Loucy (cell line): ENCODE measurements around the gene CLEC6A.

Source experiments
- H2AFZ ChIP-seq: fragments of 200-600 bp; sonication (generic); 2 replicates; pipeline ENCODE4 v1.6.0; 2016; ENCODE audit warnings: antibody characterized with exemption, mild to moderate bottlenecking, low read length, moderate library complexity
- H3F3A ChIP-seq: fragments of 200-600 bp; 2 replicates; pipeline ENCODE4 v1.6.0; 2016; ENCODE audit warnings: antibody characterized with exemption, low read depth, mild to moderate bottlenecking
- H3K27me3 ChIP-seq: fragments of 200-600 bp; sonication (generic); 2 replicates; pipeline ENCODE4 v1.6.1; 2014; ENCODE audit warnings: low read length, mild to moderate bottlenecking; ENCODE audit not compliant: insufficient read depth, poor library complexity, severe bottlenecking
- H3K36me3 ChIP-seq: fragments of 200-600 bp; sonication (generic); 2 replicates; pipeline ENCODE4 v1.6.1; 2016; ENCODE audit warnings: low read length; ENCODE audit not compliant: insufficient read depth
- H3K4me1 ChIP-seq: fragments of 200-600 bp; sonication (generic); 2 replicates; pipeline ENCODE4 v1.5.1; 2014; ENCODE audit warnings: low read length, mild to moderate bottlenecking; ENCODE audit not compliant: insufficient read depth, poor library complexity, severe bottlenecking
- H3K4me2 ChIP-seq: fragments of 200-600 bp; sonication (generic); 2 replicates; pipeline ENCODE4 v1.6.0; 2014; ENCODE audit warnings: antibody characterized with exemption, low read length, low read depth, mild to moderate bottlenecking; ENCODE audit not compliant: poor library complexity, severe bottlenecking
- H3K4me3 ChIP-seq: fragments of 200-600 bp; sonication (generic); 2 replicates; pipeline ENCODE4 v1.5.1; 2014; ENCODE audit warnings: low read length, mild to moderate bottlenecking, mixed read lengths; ENCODE audit not compliant: poor library complexity, severe bottlenecking
- H3K79me2 ChIP-seq: fragments of 200-600 bp; sonication (generic); 2 replicates; pipeline ENCODE4 v1.6.1; 2014; ENCODE audit warnings: low read length; ENCODE audit not compliant: insufficient read depth
- H3K9ac ChIP-seq: fragments of 200-600 bp; sonication (generic); 2 replicates; pipeline ENCODE4 v1.6.0; 2014; ENCODE audit warnings: mild to moderate bottlenecking, low read depth, low read length, moderate library complexity; ENCODE audit not compliant: poor library complexity, severe bottlenecking
- H3K9me2 ChIP-seq: fragments of 200-600 bp; sonication (generic); replicated peaks from 2 replicates; pipeline ENCODE4 v1.6.1; 2016; ENCODE audit warnings: low read depth, low read length, mixed read lengths
- H3K9me3 ChIP-seq: fragments of 200-600 bp; sonication (generic); 2 replicates; pipeline ENCODE4 v1.6.1; 2014; ENCODE audit warnings: mild to moderate bottlenecking, antibody characterized with exemption, low read length, low read depth; ENCODE audit not compliant: insufficient read depth
- H4K20me1 ChIP-seq: fragments of 200-600 bp; sonication (generic); 2 replicates; pipeline ENCODE4 v1.6.0; 2014; ENCODE audit warnings: antibody characterized with exemption, low read length, mild to moderate bottlenecking; ENCODE audit not compliant: insufficient read depth, poor library complexity, severe bottlenecking
- EZH2phosphoT487 ChIP-seq: fragments of 200-600 bp; IDR thresholded peaks from 2 replicates; pipeline ENCODE4 v1.6.1; 2018; ENCODE audit warnings: antibody characterized with exemption, mild to moderate bottlenecking, moderate library complexity, borderline replicate concordance
- TF ChIP-seq, protein P1 (sequence below): fragments of 200-600 bp; sonication (generic); conservative IDR thresholded peaks from 2 replicates; pipeline ENCODE4 v1.5.1; 2014; ENCODE audit warnings: mild to moderate bottlenecking, antibody characterized with exemption, low read length

The CLEC6A gene

DNA sequence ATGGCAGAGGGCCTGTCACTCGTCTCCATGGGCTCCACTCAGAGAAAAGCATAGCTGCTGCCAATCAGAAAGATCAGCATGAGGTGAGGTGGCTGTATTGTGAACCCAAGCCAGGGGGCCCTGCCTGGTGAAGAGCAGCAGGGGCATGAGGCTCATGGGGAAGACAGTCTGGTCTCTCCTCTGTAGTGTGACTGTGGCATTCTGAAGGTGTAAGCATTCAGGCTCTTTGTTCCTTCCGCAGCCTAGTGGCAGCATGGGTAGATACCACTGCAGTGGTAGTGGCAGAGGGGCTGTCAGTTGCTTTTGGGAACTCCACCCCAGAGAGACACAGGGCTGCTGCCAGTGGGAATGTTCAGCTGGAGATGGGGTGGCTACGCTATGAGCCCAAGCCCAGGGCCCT is 52.5 kb downstream of the CLEC6A start:
- Histone ChIP-seq H2AFZ (peak overlapping the region; percentile 74), H3K27me3 (no peaks in the 10 kb centered on the region), H4K20me1 (no peaks in the 10 kb centered on the region), H3K4me1 (peaks cover 27% of the 10 kb centered on the region), H3K9me2 (no peaks in the 10 kb centered on the region), H3F3A (no peaks in the 10 kb centered on the region), H3K79me2 (no peaks in the 10 kb centered on the region), H3K4me3 (no peak overlapping the region), H3K36me3 (no peaks in the 10 kb centered on the region), H3K9me3 (no peaks in the 10 kb centered on the region), H3K4me2 (peak overlapping the region; percentile 49), H3K9ac (peak overlapping the region; percentile 47)
- TF ChIP-seq, protein P1, sequence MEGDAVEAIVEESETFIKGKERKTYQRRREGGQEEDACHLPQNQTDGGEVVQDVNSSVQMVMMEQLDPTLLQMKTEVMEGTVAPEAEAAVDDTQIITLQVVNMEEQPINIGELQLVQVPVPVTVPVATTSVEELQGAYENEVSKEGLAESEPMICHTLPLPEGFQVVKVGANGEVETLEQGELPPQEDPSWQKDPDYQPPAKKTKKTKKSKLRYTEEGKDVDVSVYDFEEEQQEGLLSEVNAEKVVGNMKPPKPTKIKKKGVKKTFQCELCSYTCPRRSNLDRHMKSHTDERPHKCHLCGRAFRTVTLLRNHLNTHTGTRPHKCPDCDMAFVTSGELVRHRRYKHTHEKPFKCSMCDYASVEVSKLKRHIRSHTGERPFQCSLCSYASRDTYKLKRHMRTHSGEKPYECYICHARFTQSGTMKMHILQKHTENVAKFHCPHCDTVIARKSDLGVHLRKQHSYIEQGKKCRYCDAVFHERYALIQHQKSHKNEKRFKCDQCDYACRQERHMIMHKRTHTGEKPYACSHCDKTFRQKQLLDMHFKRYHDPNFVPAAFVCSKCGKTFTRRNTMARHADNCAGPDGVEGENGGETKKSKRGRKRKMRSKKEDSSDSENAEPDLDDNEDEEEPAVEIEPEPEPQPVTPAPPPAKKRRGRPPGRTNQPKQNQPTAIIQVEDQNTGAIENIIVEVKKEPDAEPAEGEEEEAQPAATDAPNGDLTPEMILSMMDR = no peak; the same call in 1 of the 2 replicates
- no peak for TF ChIP-seq EZH2phosphoT487

DNA sequence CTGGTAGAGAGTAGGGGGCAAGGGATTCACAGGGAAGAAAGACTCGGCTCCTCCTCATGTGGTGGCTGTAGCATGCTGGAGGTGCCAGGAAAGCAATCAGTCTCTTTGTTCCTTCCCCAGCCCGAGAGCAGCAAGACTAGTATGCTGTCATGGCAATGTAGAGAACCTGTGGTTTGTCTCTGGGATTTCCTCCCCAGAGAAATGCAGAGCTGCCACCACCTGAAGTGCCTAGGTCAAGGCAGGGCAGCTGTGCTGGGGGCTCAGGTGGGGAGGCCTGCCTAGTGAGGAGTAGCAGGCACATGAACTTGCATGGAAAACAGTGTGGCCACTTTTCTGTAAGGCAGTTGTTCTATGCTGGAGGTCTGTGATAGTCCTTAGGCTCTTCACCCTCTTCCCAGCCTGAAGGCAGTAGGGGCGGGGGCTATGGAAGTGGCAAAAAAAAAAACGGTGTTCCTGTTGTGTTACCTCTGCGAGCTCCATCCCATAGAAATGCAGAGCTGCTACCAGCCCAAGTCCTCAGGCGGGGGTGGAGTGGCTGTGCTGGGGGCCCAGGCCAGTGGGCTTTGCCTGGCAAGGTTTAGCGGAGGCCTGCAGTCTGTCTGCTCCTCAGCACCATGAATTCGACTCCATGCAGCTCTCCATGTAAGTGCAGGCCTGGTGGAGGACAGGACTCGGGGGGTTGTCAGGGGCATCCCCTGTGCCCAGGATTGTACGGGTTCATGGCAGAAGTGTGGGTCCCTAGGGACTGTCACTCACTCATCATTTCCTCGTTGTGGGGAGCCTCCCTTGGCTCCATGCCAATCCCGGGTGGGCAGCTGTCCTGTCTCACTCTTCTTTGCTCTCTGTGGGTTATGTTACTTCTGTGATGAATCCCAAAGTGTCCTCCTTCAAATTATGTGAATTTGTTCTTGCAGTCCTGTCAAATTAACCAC is 53.4 kb downstream of the CLEC6A start:
- Histone ChIP-seq H3K36me3 (no peaks in the 10 kb centered on the region), H3K4me2 (peak overlapping the region; percentile 49), H3K27me3 (no peaks in the 10 kb centered on the region), H4K20me1 (no peaks in the 10 kb centered on the region), H3K9me2 (no peaks in the 10 kb centered on the region), H3K9me3 (no peaks in the 10 kb centered on the region), H3K9ac (peak overlapping the region; percentile 47), H3F3A (no peaks in the 10 kb centered on the region), H2AFZ (peak overlapping the region; percentile 74), H3K79me2 (no peaks in the 10 kb centered on the region), H3K4me3 (no peak overlapping the region), H3K4me1 (peaks cover 26% of the 10 kb centered on the region)
- TF ChIP-seq, protein P1 = no peak
- no peak for TF ChIP-seq EZH2phosphoT487

DNA sequence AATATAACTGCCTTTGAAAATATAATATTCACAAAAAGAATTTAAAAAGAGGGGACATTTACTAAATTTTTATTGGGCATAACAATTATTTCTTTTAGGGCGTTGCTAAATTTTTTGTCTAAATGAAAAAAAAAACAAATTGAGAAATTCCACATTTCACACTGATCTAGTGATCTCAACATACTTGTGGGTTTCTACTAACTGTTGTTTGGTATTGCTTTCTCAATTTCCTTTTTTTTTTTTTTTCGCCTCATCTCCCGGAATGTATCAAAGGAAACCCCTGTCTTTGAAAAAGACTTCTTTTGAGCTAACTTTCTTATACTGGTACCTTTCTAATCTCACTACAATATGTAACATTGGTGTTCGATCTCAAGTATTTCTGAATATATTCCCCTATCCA is 57.5 kb downstream of the CLEC6A start, which contains the start of gene CLEC4D:
TSS of gene CLEC4D (plus strand) at position 248 of the 400 bp plus-strand sequence. CDS start 230 bp downstream, outside the sequence.
- H4K20me1 ChIP-seq = no peaks in the 10 kb centered on the region
- no peak within 1 kb of the TSS for H3K4me3 ChIP-seq
- no peak within 1 kb of the TSS for H3K9ac ChIP-seq
- peaks cover 17% of the 10 kb centered on the region for H3K4me1 ChIP-seq
- no peaks in the 10 kb centered on the region for H3K27me3 ChIP-seq
- no peaks in the 10 kb centered on the region for H3F3A ChIP-seq
- no peak within 1 kb of the TSS for H2AFZ ChIP-seq
- no peak within 1 kb of the TSS for H3K4me2 ChIP-seq
- no peaks in the 10 kb centered on the region for H3K9me3 ChIP-seq
- no peaks in the 10 kb centered on the region for H3K36me3 ChIP-seq
- no peaks in the 10 kb centered on the region for H3K9me2 ChIP-seq
- TF ChIP-seq, protein P1 = no peak
- no peak for TF ChIP-seq EZH2phosphoT487
- H3K79me2 ChIP-seq = no peaks in the 10 kb centered on the region
